HepG2 (cell line): Measurements from ENCODE around the gene COMT. TPM values are rescaled to one million over a fixed set of nuclear protein-coding genes. Genes with fewer than 3 reads are reported as not detected.
A peak's percentile ranks its signal among the peaks of the same experiment; 100 is the strongest.

Experiments used
- ATF1 ChIP-seq: IDR thresholded peaks from 2 replicates; pipeline ENCODE4 v1.6.1; 2016; ENCODE audit warnings: mild to moderate bottlenecking, control low read depth
- CENPT ChIP-seq: sonication (generic); formaldehyde crosslinking; IDR thresholded peaks from 2 replicates; pipeline ENCODE4 v1.8.0; 2022; ENCODE audit warnings: low read depth, mild to moderate bottlenecking, moderate library complexity, missing genetic modification reagents
- FOXA3 ChIP-seq: IDR thresholded peaks from 2 replicates; pipeline ENCODE4 v1.6.1; 2016; ENCODE audit warnings: missing genetic modification reagents, missing compliant biosample characterization
- NRL ChIP-seq: sonication (generic); formaldehyde crosslinking; IDR thresholded peaks from 2 replicates; pipeline ENCODE4 v1.5.0; 2020; ENCODE audit warnings: missing genetic modification reagents, mild to moderate bottlenecking, moderate library complexity, borderline replicate concordance
- REPIN1 ChIP-seq: sonication (generic); formaldehyde crosslinking; IDR thresholded peaks from 2 replicates; pipeline ENCODE4 v1.8.0; 2022; ENCODE audit warnings: missing genetic modification reagents, low read depth, mild to moderate bottlenecking, borderline replicate concordance
- SOX6 ChIP-seq, 2 experiments: fragments of 450-650 bp in 1 of 2; sonication (generic) in 1 of 2; formaldehyde crosslinking in 1 of 2; IDR thresholded peaks; 2 replicates each; pipeline versions ENCODE4 v1.4.0 to v1.6.1; 2017 to 2020; ENCODE audit warnings: antibody characterized with exemption in 1 of 2, mild to moderate bottlenecking in 1 of 2, missing genetic modification reagents in 1 of 2
- ZNF143 ChIP-seq: sonication (generic); formaldehyde crosslinking; IDR thresholded peaks from 2 replicates; pipeline ENCODE4 v1.4.0; 2020; ENCODE audit warnings: missing genetic modification reagents
- ZNF160 ChIP-seq: sonication (generic); formaldehyde crosslinking; IDR thresholded peaks from 2 replicates; pipeline ENCODE4 v1.8.0; 2022; ENCODE audit warnings: mild to moderate bottlenecking, inconsistent platforms, missing genetic modification reagents
- ZNF33A ChIP-seq: sonication (generic); formaldehyde crosslinking; IDR thresholded peaks from 2 replicates; pipeline ENCODE4 v1.5.1; 2020; ENCODE audit warnings: missing genetic modification reagents, mild to moderate bottlenecking, moderate library complexity, borderline replicate concordance
- ZNF549 ChIP-seq: sonication (generic); formaldehyde crosslinking; IDR thresholded peaks from 2 replicates; pipeline ENCODE4 v1.5.0; 2020; ENCODE audit warnings: missing genetic modification reagents
- ZNF790 ChIP-seq: sonication (generic); formaldehyde crosslinking; IDR thresholded peaks from 2 replicates; pipeline ENCODE4 v1.8.0; 2022; ENCODE audit warnings: missing genetic modification reagents, mild to moderate bottlenecking, borderline replicate concordance
- ZSCAN22 ChIP-seq: sonication (generic); formaldehyde crosslinking; IDR thresholded peaks from 2 replicates; pipeline ENCODE4 v1.4.0; 2020; ENCODE audit warnings: mild to moderate bottlenecking, missing genetic modification reagents
- polyA plus RNA-seq, 8 experiments: library from polyadenylated mRNA; depleted of rRNA in 3 of 8; stranded (reverse) in 7 of 8; unstranded in 1 of 8; fragments of >200 nt; fragmentation: Illumina TruSeq in 4 of 8; extraction: Trizol in 4 of 8; gene quantifications; 2 replicates each; pipeline versions ENCODE4 v1.2.1 to v1.2.3, GENCODE V29; 2011 to 2016; ENCODE audit warnings: low read depth in 4 of 8, missing spikeins in 1 of 8, mixed read lengths in 1 of 8; ENCODE audit not compliant: insufficient read depth in 1 of 8
- total RNA-seq, 5 experiments: library from RNA; depleted of rRNA; stranded (reverse); fragments of >200 nt; fragmentation: Illumina TruSeq; extraction: Trizol; gene quantifications; 2 replicates each; pipeline ENCODE4 v1.2.3, GENCODE V29; 2016; ENCODE audit warnings: low read depth in 1 of 5
- TF ChIP-seq, protein P1 (sequence below): sonication (generic); formaldehyde crosslinking; IDR thresholded peaks from 2 replicates; pipeline ENCODE4 v1.4.0; 2020; ENCODE audit warnings: missing genetic modification reagents
- TF ChIP-seq, protein P2 (sequence below): IDR thresholded peaks from 2 replicates; pipeline ENCODE4 v1.6.1; 2016
- TF ChIP-seq, protein P3 (sequence below): sonication (generic); formaldehyde crosslinking; IDR thresholded peaks from 2 replicates; pipeline ENCODE4 v1.9.0; 2022; ENCODE audit warnings: missing genetic modification reagents, mild to moderate bottlenecking, borderline replicate concordance
- TF ChIP-seq, protein P4 (sequence below): sonication (generic); formaldehyde crosslinking; IDR thresholded peaks from 2 replicates; pipeline ENCODE4 v1.5.0; 2020; ENCODE audit warnings: mild to moderate bottlenecking, missing genetic modification reagents, borderline replicate concordance

The COMT gene
- total and polyA plus RNA-seq, 2 of the 13 experiments (the other 11 are each of a cell fraction or from before 2014, with no cell fraction given): 156 to 162 TPM

DNA sequence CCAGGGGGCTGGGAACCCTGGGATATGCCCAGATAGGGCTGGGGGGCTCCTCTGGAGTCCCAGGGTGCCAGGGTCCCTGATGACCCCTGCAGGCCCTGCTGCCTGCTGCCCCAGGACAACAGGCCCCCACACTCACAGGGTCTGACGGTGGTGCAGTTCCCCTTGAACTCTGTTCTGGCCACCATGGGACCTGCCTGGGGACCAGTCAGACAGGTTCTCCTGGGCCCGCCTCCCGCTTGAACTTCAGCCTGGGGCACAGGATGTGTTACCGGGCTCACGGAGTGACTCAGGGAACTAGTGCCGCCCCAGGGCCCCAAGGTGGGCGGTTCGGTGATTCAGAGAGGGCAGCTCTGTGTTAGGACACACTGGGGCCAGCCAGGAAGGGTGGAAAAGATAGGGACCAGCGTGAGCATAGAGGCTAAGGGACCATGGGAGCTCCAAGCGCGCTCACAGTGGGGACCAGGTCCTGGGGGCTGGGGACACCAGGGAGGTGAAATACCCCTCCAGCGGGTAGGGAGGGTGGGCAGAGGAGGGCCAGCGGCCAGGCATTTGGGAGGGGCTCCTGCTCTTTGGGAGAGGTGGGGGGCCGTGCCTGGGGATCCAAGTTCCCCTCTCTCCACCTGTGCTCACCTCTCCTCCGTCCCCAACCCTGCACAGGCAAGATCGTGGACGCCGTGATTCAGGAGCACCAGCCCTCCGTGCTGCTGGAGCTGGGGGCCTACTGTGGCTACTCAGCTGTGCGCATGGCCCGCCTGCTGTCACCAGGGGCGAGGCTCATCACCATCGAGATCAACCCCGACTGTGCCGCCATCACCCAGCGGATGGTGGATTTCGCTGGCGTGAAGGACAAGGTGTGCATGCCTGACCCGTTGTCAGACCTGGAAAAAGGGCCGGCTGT lies 21.6 kb downstream of the COMT start (continued):
- TF ChIP-seq, protein P1, sequence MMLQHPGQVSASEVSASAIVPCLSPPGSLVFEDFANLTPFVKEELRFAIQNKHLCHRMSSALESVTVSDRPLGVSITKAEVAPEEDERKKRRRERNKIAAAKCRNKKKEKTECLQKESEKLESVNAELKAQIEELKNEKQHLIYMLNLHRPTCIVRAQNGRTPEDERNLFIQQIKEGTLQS: peak; percentile 59; the same call in 1 of the 2 replicates
- TF ChIP-seq FOXA3 (CRISPR knock-in tag): peak; percentile 39
- no peak for TF ChIP-seq REPIN1 (CRISPR knock-in tag)
- TF ChIP-seq, protein P2, sequence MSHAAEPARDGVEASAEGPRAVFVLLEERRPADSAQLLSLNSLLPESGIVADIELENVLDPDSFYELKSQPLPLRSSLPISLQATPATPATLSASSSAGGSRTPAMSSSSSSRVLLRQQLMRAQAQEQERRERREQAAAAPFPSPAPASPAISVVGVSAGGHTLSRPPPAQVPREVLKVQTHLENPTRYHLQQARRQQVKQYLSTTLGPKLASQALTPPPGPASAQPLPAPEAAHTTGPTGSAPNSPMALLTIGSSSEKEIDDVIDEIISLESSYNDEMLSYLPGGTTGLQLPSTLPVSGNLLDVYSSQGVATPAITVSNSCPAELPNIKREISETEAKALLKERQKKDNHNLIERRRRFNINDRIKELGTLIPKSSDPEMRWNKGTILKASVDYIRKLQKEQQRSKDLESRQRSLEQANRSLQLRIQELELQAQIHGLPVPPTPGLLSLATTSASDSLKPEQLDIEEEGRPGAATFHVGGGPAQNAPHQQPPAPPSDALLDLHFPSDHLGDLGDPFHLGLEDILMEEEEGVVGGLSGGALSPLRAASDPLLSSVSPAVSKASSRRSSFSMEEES (CRISPR knock-in tag): peak; percentile 38; the same call in 1 of the 2 replicates
- TF ChIP-seq, protein P3, sequence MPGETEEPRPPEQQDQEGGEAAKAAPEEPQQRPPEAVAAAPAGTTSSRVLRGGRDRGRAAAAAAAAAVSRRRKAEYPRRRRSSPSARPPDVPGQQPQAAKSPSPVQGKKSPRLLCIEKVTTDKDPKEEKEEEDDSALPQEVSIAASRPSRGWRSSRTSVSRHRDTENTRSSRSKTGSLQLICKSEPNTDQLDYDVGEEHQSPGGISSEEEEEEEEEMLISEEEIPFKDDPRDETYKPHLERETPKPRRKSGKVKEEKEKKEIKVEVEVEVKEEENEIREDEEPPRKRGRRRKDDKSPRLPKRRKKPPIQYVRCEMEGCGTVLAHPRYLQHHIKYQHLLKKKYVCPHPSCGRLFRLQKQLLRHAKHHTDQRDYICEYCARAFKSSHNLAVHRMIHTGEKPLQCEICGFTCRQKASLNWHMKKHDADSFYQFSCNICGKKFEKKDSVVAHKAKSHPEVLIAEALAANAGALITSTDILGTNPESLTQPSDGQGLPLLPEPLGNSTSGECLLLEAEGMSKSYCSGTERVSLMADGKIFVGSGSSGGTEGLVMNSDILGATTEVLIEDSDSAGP (CRISPR knock-in tag): peak; percentile 54; the same call in 1 of the 2 replicates
- no peak for TF ChIP-seq ATF1 (CRISPR knock-in tag)
- TF ChIP-seq ZNF549: no peak
- no peak for TF ChIP-seq ZNF160
- peak; percentile 87; the same call in 1 of the 2 replicates for TF ChIP-seq ZSCAN22 (CRISPR knock-in tag)
- 0 out of 2 replicates have a peak, but pooled peaks have one; percentile 54 for TF ChIP-seq NRL (CRISPR knock-in tag)
- no peak for TF ChIP-seq SOX6 (IDR thresholded peaks at IDR 0.05)
- peak; percentile 16 for TF ChIP-seq SOX6 (CRISPR knock-in tag; IDR thresholded peaks at IDR 0.05)
- no peak for TF ChIP-seq CENPT (CRISPR knock-in tag)
- TF ChIP-seq, protein P4, sequence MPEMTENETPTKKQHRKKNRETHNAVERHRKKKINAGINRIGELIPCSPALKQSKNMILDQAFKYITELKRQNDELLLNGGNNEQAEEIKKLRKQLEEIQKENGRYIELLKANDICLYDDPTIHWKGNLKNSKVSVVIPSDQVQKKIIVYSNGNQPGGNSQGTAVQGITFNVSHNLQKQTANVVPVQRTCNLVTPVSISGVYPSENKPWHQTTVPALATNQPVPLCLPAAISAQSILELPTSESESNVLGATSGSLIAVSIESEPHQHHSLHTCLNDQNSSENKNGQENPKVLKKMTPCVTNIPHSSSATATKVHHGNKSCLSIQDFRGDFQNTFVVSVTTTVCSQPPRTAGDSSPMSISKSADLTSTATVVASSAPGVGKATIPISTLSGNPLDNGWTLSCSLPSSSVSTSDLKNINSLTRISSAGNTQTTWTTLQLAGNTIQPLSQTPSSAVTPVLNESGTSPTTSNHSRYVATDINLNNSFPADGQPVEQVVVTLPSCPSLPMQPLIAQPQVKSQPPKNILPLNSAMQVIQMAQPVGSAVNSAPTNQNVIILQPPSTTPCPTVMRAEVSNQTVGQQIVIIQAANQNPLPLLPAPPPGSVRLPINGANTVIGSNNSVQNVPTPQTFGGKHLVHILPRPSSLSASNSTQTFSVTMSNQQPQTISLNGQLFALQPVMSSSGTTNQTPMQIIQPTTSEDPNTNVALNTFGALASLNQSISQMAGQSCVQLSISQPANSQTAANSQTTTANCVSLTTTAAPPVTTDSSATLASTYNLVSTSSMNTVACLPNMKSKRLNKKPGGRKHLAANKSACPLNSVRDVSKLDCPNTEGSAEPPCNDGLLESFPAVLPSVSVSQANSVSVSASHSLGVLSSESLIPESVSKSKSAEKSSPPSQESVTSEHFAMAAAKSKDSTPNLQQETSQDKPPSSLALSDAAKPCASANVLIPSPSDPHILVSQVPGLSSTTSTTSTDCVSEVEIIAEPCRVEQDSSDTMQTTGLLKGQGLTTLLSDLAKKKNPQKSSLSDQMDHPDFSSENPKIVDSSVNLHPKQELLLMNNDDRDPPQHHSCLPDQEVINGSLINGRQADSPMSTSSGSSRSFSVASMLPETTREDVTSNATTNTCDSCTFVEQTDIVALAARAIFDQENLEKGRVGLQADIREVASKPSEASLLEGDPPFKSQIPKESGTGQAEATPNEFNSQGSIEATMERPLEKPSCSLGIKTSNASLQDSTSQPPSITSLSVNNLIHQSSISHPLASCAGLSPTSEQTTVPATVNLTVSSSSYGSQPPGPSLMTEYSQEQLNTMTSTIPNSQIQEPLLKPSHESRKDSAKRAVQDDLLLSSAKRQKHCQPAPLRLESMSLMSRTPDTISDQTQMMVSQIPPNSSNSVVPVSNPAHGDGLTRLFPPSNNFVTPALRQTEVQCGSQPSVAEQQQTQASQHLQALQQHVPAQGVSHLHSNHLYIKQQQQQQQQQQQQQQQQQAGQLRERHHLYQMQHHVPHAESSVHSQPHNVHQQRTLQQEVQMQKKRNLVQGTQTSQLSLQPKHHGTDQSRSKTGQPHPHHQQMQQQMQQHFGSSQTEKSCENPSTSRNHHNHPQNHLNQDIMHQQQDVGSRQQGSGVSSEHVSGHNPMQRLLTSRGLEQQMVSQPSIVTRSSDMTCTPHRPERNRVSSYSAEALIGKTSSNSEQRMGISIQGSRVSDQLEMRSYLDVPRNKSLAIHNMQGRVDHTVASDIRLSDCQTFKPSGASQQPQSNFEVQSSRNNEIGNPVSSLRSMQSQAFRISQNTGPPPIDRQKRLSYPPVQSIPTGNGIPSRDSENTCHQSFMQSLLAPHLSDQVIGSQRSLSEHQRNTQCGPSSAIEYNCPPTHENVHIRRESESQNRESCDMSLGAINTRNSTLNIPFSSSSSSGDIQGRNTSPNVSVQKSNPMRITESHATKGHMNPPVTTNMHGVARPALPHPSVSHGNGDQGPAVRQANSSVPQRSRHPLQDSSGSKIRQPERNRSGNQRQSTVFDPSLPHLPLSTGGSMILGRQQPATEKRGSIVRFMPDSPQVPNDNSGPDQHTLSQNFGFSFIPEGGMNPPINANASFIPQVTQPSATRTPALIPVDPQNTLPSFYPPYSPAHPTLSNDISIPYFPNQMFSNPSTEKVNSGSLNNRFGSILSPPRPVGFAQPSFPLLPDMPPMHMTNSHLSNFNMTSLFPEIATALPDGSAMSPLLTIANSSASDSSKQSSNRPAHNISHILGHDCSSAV (CRISPR knock-in tag): 0 out of 2 replicates have a peak, but pooled peaks have one; percentile 32
- peak; percentile 62 for TF ChIP-seq ZNF143 (CRISPR knock-in tag)
- TF ChIP-seq ZNF790 (CRISPR knock-in tag): no peak; the same call in 1 of the 2 replicates
- no peak for TF ChIP-seq ZNF33A
